Esophagus (tissue), 2 donors: Measurements from ENCODE around the gene SOHLH2. TPM values are rescaled to one million over a fixed set of nuclear protein-coding genes. Genes with fewer than 3 reads are reported as not detected.

Experiments
- H3K27ac ChIP-seq, 2 donors: one replicate each; pipeline ENCODE4 v1.5.1; 2013; ENCODE audit warnings: low read depth in 2 of 2, mild to moderate bottlenecking in 2 of 2, inconsistent platforms in 1 of 2, low read length in 1 of 2, moderate library complexity in 1 of 2
- H3K27me3 ChIP-seq, 2 donors: one replicate each; pipeline ENCODE4 v1.6.1; 2013; ENCODE audit warnings: low read length in 2 of 2, control low read depth in 1 of 2, mild to moderate bottlenecking in 1 of 2; ENCODE audit not compliant: insufficient read depth in 2 of 2, control insufficient read depth in 1 of 2
- H3K36me3 ChIP-seq, 2 donors: one replicate each; pipeline ENCODE4 v1.6.1; 2013; ENCODE audit warnings: low read length in 1 of 2; ENCODE audit not compliant: control insufficient read depth in 2 of 2, insufficient read depth in 2 of 2
- H3K4me1 ChIP-seq, 2 donors: one replicate each; pipeline ENCODE4 v1.6.1; 2013; ENCODE audit warnings: low read length in 1 of 2; ENCODE audit not compliant: control insufficient read depth in 2 of 2, insufficient read depth in 2 of 2
- H3K4me3 ChIP-seq, 2 donors: one replicate each; pipeline ENCODE4 v1.5.1; 2013; ENCODE audit warnings: low read length in 2 of 2, mild to moderate bottlenecking in 2 of 2, low read depth in 1 of 2, moderate library complexity in 1 of 2
- H3K9me3 ChIP-seq, 2 donors: one replicate each; pipeline ENCODE4 v1.6.1; 2013; ENCODE audit warnings: mild to moderate bottlenecking in 2 of 2, low read depth in 1 of 2, low read length in 1 of 2, moderate library complexity in 1 of 2; ENCODE audit not compliant: control insufficient read depth in 2 of 2, insufficient read depth in 1 of 2
- WGBS, 2 donors: extraction: QIAGEN DNeasy Blood & Tissue Kit; methylation state at CpG; one replicate each; pipeline ENCODE4 v1.1.7; 2013; 5-methylcytosine and 5-hydroxymethylcytosine counted together
- polyA plus RNA-seq, 2 donors: library from polyadenylated mRNA; stranded (reverse); fragments of 200-250 nt; gene quantifications; one replicate each; pipeline ENCODE4 v1.2.3, GENCODE V29; 2013
- donor health status: healthy with polysubstance abuse.
- donor health status: Bipolar disorder and iron deficiency.

The SOHLH2 gene
- polyA plus RNA-seq, 2 donors = 0.04 to 0.12 TPM

- Histone ChIP-seq H3K27ac (no peak overlapping the region), H3K36me3 (no peaks in the 10 kb centered on the region), H3K27me3 (no peaks in the 10 kb centered on the region), H3K4me1 (no peaks in the 10 kb centered on the region), H3K9me3 (no peaks in the 10 kb centered on the region), H3K4me3 (no peak overlapping the region)
- WGBS, 2 donors = 73 to 76% methylated on average over 2 of the region's 2 CpGs
Measured at GRCh38 chr13:36244073-36244472, 29.7 kb upstream of the SOHLH2 start.

GRCh38 chr13:36242761-36243160 is 28.4 kb upstream of the SOHLH2 start:
- no peaks in the 10 kb centered on the region for H3K27me3 ChIP-seq
- H3K4me1 ChIP-seq = no peaks in the 10 kb centered on the region
- 81 to 82% methylated on average over 2 of the region's 2 CpGs for WGBS, 2 donors
- H3K9me3 ChIP-seq = no peaks in the 10 kb centered on the region
- H3K36me3 ChIP-seq = no peaks in the 10 kb centered on the region
- no peak overlapping the region for H3K4me3 ChIP-seq
- H3K27ac ChIP-seq = no peak overlapping the region

- Histone ChIP-seq H3K36me3 (no peaks in the 10 kb centered on the region), H3K4me1 (no peaks in the 10 kb centered on the region), H3K27me3 (no peaks in the 10 kb centered on the region), H3K4me3 (no peak overlapping the region), H3K27ac (no peak overlapping the region), H3K9me3 (peaks cover 0 to 2% of the 10 kb centered on the region in 2 donors)
- 70 to 78% methylated on average over 3 of the region's 3 CpGs for WGBS, 2 donors
Measured at GRCh38 chr13:36231236-36231635, 16.9 kb upstream of the SOHLH2 start.

GRCh38 chr13:36224730-36225129 is 10.4 kb upstream of the SOHLH2 start:
- Histone ChIP-seq H3K9me3 (peaks cover 0 to 2% of the 10 kb centered on the region in 2 donors), H3K4me3 (no peak overlapping the region), H3K27ac (no peak overlapping the region), H3K27me3 (no peaks in the 10 kb centered on the region), H3K4me1 (no peaks in the 10 kb centered on the region), H3K36me3 (no peaks in the 10 kb centered on the region)
- WGBS, 2 donors = 82 to 90% methylated on average over 1 of the region's 1 CpG

GRCh38 chr13:36219883-36220282 is 5.5 kb upstream of the SOHLH2 start:
- H3K27me3 ChIP-seq = no peaks in the 10 kb centered on the region
- no peaks in the 10 kb centered on the region for H3K9me3 ChIP-seq
- H3K4me1 ChIP-seq = no peaks in the 10 kb centered on the region
- no peak overlapping the region for H3K27ac ChIP-seq
- H3K36me3 ChIP-seq = no peaks in the 10 kb centered on the region
- H3K4me3 ChIP-seq = no peak overlapping the region

GRCh38 chr13:36217456-36217855 is 3.1 kb upstream of the SOHLH2 start:
- Histone ChIP-seq H3K36me3 (no peaks in the 10 kb centered on the region), H3K9me3 (no peaks in the 10 kb centered on the region), H3K27ac (no peak overlapping the region), H3K27me3 (no peaks in the 10 kb centered on the region), H3K4me1 (no peaks in the 10 kb centered on the region), H3K4me3 (no peak overlapping the region)
- 74 to 75% methylated on average over 3 of the region's 3 CpGs for WGBS, 2 donors

- Histone ChIP-seq H3K27ac (no peak overlapping the region), H3K9me3 (no peaks in the 10 kb centered on the region), H3K27me3 (no peaks in the 10 kb centered on the region), H3K4me1 (no peaks in the 10 kb centered on the region), H3K4me3 (no peak overlapping the region), H3K36me3 (no peaks in the 10 kb centered on the region)
- WGBS, 2 donors = 75 to 77% methylated on average over 3 of the region's 3 CpGs
Measured at GRCh38 chr13:36212789-36213188, 1.6 kb downstream of the SOHLH2 start.

GRCh38 chr13:36211567-36211966 is 2.8 kb downstream of the SOHLH2 start:
- 71 to 79% methylated on average over 4 of the region's 4 CpGs for WGBS, 2 donors
- H3K4me1 ChIP-seq = no peaks in the 10 kb centered on the region
- no peaks in the 10 kb centered on the region for H3K36me3 ChIP-seq
- no peaks in the 10 kb centered on the region for H3K9me3 ChIP-seq
- H3K4me3 ChIP-seq = no peak overlapping the region
- no peaks in the 10 kb centered on the region for H3K27me3 ChIP-seq
- H3K27ac ChIP-seq = no peak overlapping the region

GRCh38 chr13:36210738-36211137 is 3.6 kb downstream of the SOHLH2 start:
- H3K36me3 ChIP-seq = no peaks in the 10 kb centered on the region
- no peak overlapping the region for H3K4me3 ChIP-seq
- WGBS, 2 donors = 79 to 85% methylated on average over 4 of the region's 4 CpGs
- no peak overlapping the region for H3K27ac ChIP-seq
- no peaks in the 10 kb centered on the region for H3K27me3 ChIP-seq
- H3K4me1 ChIP-seq = no peaks in the 10 kb centered on the region
- H3K9me3 ChIP-seq = no peaks in the 10 kb centered on the region

GRCh38 chr13:36207672-36208071 is 6.7 kb downstream of the SOHLH2 start:
- WGBS, 2 donors = 78 to 84% methylated on average over 5 of the region's 5 CpGs
- Histone ChIP-seq H3K4me1 (no peaks in the 10 kb centered on the region), H3K9me3 (no peaks in the 10 kb centered on the region), H3K4me3 (no peak overlapping the region), H3K27ac (no peak overlapping the region), H3K27me3 (no peaks in the 10 kb centered on the region), H3K36me3 (no peaks in the 10 kb centered on the region)
